ENCODE data around the gene NR1H2. TPM values are rescaled to one million over a fixed set of nuclear protein-coding genes. Genes with fewer than 3 reads are reported as not detected.
A peak's percentile ranks its signal among the peaks of the same experiment; 100 is the strongest.

NR1H2 gene
- total RNA-seq, 1 donor = 59.7 TPM

DNA sequence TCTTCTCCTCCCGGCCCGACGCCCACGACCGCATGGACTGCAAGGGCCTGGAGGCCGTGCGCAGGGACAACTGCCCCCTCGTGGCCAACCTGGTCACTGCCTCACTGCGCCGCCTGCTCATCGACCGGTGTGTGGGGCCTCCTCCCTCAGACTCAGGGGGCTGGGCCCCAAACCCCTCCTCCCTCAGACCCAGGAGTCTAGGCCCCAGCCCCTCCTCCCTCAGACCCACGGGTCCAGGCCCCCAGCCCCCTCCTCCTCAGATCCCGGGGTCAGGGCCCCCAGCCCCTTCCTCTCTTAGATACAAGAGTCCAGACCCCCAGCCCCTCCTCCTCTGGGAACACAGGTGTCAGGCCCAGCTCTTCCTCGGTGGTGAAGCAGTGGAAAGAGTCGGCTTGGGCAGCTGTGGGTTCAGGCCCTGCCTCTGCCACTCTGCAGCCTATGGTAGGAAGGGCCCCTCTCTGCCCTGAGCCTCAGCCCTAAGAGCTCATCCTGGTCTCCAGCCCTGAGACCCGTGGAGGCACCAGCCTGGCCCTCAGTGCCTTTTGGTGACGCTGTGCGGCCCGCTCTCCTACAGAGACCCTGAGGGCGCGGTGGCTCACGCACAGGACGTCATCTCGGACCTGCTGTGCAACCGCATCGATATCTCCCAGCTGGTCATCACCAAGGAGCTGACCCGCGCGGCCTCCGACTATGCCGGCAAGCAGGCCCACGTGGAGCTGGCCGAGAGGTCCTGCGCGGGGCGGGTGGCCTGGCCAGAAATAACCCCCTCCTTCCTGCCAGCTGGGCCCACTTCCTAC is 38.8 kb downstream of the NR1H2 start:
- DNase-seq (ENCODE audit: low read depth) = peak; percentile 63
- H3K4me3 ChIP-seq (ENCODE audit: low read depth, low read length) = no peak overlapping the region
- peak; percentile 89 for TF ChIP-seq CTCF (IDR thresholded peaks at IDR 0.05; ENCODE audit: insufficient read depth, low read length)

GRCh38 chr19:50415661-50416033 is 39.4 kb downstream of the NR1H2 start:
- no peak overlapping the region for H3K4me3 ChIP-seq (ENCODE audit: low read depth, low read length)
- no peak for TF ChIP-seq CTCF (IDR thresholded peaks at IDR 0.05; ENCODE audit: insufficient read depth, low read length)
- DNase-seq (ENCODE audit: low read depth) = no peak

DNA sequence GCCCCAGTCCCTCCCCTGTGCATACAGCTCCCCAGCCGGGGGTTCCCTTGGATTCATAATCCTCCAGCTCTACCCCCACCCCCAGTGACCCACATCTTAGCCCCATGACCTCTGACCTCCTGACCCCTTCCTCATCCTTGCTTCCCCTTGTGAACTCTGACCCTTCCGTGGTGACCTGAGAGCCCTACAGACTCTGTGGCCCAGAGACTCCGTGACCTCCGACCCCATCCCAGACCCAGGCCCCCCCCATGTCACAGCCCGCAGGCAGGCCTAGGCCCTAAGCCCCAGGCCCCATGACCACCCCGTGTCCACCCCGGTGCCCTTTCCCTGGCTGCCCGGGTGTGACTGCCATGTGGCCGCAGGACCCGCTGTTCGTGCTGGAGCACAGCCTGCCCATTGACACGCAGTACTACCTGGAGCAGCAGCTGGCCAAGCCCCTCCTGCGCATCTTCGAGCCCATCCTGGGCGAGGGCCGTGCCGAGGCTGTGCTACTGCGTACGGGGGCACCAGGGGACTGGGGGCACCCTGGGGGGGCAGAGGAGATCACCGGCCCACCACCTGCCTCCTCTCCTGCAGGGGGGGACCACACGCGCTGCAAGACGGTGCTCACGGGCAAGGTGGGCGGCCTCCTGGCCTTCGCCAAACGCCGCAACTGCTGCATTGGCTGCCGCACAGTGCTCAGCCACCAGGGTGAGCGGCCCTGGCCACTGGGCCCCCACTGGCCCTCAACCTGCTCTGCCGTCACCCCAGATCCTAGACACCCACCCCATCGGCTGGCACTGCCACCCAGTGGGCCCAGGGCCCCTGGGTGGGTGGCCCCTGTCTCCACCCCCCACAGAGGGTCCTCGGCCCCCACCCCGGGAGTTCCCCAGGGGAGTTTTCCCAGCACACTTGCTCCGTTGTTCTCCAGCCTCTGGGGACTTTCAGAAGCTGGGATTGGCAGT is 40.0 kb downstream of the NR1H2 start:
- TF ChIP-seq CTCF (IDR thresholded peaks at IDR 0.05; ENCODE audit: insufficient read depth, low read length) = no peak
- H3K4me3 ChIP-seq (ENCODE audit: low read depth, low read length) = no peak overlapping the region
- DNase-seq (ENCODE audit: low read depth) = no peak

DNA sequence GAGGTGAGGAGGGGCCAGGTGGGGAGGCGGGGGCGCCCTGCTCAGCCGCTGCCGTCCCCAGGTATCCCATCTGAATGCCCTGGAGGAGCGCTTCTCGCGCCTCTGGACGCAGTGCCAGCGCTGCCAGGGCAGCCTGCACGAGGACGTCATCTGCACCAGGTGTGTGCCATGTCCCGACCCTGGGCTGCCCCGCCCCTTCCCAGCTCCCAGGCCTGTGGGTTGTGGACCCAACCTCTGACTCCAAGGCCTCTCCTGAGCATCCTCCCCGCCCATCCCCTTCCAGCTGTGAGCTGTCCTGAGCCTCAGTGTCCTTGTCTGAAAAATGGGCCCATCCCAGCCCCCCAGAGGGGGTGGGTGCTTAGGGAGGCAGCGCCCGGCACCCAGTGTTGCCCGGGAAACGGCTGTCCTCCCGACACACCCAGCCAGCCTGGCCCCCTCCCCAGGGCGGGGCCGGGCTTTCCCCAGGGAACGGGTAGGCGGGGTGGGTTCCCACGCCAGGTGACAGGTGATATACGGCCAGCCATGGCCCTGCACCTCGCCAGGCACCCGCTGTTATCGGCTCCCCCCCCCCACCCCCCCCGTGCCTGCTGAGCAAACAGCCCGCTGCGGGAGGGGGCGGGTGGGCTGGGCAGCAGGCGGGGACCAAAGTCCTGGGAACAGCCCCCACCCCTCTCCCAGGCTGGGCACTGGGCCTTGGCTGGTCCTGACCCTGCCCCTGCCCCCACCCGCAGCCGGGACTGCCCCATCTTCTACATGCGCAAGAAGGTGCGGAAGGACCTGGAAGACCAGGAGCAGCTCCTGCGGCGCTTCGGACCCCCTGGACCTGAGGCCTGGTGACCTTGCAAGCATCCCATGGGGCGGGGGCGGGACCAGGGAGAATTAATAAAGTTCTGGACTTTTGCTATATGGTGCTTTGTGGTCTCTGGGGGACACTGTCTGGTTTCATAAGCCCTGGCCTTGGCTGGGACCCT is 41.1 kb downstream of the NR1H2 start:
- DNase-seq (ENCODE audit: low read depth) = no peak
- TF ChIP-seq CTCF (IDR thresholded peaks at IDR 0.05; ENCODE audit: insufficient read depth, low read length) = no peak
- H3K4me3 ChIP-seq (ENCODE audit: low read depth, low read length) = no peak overlapping the region

DNA sequence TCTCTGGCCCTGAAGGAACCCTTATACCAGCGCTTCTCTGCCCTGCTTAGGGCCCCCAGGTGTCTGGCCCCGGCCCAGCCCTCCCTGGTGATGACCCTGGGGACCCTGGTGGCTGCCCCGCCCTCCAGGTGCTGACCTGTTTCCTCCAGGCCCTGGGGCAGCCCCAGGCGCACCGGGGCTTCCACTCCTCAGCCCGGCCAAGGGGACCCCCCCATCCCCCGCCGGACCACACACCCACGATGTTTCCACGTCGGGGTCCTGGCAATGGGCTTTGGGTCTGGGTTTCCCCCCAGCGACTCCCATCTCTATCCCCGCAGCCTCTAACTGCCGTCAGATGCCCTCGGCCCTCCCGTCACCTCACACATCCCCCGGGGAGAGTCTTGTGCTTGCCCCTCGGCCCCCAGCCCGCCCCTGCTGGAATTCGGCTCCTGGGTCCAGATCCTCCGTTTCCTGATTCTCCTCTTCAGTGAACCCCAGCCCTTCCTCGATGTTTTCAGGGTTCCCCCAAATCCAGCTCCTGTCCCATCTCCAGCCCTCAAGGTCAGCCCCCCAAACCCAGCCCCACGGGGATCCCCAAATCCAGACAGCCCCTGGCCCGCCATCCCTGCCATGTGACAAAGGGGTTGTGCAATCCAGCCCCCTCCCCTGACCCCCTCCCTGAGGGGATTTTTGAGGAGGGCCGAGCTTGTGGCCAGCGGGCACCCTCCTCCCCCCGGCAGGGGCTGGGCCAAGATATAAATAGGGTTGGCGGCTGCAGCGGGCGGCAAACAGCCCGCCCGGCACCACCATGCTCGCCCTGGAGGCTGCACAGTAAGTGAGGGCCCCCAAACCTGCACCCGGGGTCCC is 42.1 kb downstream of the NR1H2 start, which contains the start of gene SPIB:
Gene SPIB, plus strand, starts transcription at position 763 of the 846 bp plus-strand sequence. Its CDS starts 25 bp downstream, at position 788.
- DNase-seq (ENCODE audit: low read depth) = no peak
- H3K4me3 ChIP-seq (ENCODE audit: low read depth, low read length) = no peak within 1 kb of the TSS
- no peak for TF ChIP-seq CTCF (IDR thresholded peaks at IDR 0.05; ENCODE audit: insufficient read depth, low read length)

Measured in fibroblast of the aortic adventitia (primary cell).